NCI-H345 treated with DMSO at 0.1 percent for 48 hours (cell line): ENCODE data around the gene S100A7.
A peak's percentile ranks its signal among the peaks of the same experiment; 100 is the strongest.

ENCODE experiments used
- DNase-seq: peaks from one replicate; lab custom pipeline; 2025; ENCODE audit not compliant: unreplicated experiment; lab: John Stamatoyannopoulos, UW

S100A7 gene

GRCh38 chr1:153460551-153460950 lies at the start of gene S100A7:
Gene S100A7, minus strand, starts transcription at chr1:153460651. Its CDS starts 1,638 bp downstream, at chr1:153459013.
- no peak for DNase-seq

DNA sequence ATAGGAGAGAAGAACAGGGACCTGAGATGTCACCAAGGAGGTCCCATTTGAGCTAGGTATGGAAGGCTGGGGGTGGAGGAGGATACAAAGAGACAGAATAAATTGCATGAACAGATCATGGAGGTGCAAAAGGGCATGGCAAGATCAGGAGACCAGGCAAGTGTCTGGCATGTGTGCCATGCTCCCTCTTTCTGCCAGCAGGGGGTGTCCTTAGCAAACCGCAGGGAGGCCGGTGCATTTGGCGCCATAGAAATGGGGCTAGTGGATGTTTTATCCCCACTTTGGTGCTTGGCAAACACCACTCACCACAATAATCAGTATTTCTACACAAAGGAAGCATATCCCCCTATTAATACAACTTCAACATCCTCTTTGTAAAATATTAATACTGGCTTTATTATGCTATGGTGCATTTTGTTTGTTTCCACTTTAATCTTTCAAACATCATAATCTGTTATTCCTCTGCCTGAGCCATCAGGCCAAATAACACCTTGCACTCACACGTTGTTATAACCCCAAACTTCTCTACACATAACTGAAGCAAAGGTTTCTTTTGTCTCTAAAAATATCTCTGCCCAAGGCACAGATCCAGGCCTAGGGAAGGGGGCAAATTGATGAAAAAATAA lies 49.4 kb upstream of the S100A7 start:
- peak; percentile 65 for DNase-seq

DNA sequence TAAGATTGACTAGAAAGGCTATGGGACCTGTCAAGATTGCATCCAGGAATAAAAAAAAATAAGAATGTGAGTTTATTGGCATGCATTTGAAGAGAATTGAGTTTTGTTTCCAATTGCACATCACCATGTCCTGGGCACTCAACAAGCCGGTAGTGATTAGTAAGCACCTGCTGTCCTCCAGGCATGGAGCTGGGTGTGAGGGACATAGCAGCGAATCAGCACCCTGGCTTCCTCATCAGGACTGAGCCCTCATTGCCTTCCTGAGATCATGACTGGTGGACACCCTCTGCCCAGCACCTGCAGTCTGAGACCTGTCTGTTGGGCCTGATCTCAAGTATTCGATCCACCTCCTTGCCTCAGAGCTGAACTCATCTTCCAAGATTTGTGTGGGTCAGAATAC lies 48.6 kb upstream of the S100A7 start:
- DNase-seq, result no peak

DNA sequence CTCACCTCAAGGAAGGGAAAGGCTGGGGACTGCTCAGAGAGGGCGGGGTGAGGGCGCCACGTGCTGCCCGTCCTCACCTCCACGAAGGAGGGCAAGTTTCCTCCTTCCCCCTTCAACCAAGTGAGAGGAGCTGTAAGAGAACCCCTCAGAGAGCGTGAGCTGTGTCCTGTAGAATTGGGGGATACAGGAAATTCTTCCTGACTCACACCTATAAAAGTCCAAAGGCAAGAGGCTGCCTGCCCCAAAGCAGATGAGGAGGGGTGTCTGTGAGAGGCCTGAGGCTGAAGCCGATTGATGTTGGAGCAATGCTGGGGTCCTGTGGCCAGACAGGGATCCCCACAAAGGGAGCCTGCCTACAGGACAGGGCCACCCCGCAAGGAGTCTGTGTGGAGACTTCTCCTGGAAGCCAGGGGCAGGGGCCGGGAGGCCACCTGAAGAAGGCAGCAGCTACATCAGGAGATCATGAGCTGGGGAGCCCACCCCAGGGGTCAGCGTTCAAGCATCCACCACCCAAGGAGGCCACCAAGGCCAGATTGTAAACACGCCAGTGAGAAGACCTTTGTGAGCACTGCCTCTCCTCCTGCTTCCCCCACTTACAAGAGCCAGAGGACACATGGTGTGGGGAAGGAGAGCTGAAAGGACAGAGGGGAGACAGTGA lies 47.6 kb upstream of the S100A7 start:
- DNase-seq, result no peak

DNA sequence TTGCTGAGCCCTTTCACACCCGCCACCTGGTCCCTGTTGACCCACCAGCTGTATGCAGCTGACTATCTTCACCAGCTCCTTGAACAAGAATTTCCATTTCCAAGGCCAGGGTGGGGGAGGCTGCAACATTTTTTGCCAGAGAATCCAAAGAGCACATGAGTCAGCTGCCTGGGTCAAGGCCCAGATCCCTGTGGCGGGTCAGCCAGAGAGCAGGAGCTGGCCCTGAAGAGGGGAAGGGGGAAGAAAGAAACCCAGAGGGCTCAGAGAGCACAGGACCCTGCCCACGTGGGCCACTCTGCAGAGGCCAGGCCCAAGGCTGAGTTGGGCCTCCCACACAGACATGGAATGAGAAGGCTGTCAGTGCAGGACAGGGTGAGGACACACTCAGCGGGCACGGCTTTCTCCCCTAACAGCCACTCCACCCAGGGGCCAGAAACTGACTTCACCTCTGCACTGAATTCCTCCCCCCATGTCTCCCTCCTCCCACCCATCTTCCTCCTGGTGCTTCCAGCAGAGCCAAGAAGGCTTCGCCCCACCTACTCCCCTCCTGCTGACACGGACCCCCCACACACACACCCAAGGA lies 46.5 kb upstream of the S100A7 start:
- DNase-seq, result no peak

- no peak for DNase-seq
Observed at GRCh38 chr1:153506386-153506785, 45.9 kb upstream of the S100A7 start.

- no peak for DNase-seq
Observed at GRCh38 chr1:153505576-153505975, 45.1 kb upstream of the S100A7 start.

GRCh38 chr1:153503766-153504165 lies 43.3 kb upstream of the S100A7 start:
- DNase-seq, result no peak

- DNase-seq, result no peak
Observed at GRCh38 chr1:153498746-153499145, 38.3 kb upstream of the S100A7 start.

- no peak for DNase-seq
Observed at GRCh38 chr1:153495536-153495935, 35.1 kb upstream of the S100A7 start.

- DNase-seq, result peak; percentile 97
Observed at GRCh38 chr1:153494976-153495535, 34.6 kb upstream of the S100A7 start.

GRCh38 chr1:153493343-153493960 lies 33.0 kb upstream of the S100A7 start:
- DNase-seq, result no peak

GRCh38 chr1:153490272-153491051 lies 30.0 kb upstream of the S100A7 start:
- peak; percentile 84 for DNase-seq

DNA sequence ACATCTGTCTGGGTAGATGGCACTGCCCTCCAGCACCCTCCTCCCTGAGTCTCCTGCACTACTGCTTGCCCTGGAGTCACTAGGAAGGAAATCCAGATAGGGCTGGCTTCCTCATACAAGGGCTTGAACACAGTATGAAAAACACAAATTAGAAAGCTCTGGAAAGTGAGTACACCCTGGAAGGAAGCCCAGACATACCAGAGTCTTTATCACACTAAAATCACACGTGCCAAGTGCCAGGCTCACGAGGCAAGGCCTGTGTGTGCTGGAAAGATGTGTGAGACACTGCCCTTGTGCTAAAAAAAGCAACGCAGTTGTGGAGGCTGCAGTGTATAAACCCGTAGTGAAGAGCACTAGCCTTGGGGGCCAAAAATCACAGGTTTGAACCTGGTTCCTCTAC lies 28.3 kb upstream of the S100A7 start:
- DNase-seq, result no peak

DNA sequence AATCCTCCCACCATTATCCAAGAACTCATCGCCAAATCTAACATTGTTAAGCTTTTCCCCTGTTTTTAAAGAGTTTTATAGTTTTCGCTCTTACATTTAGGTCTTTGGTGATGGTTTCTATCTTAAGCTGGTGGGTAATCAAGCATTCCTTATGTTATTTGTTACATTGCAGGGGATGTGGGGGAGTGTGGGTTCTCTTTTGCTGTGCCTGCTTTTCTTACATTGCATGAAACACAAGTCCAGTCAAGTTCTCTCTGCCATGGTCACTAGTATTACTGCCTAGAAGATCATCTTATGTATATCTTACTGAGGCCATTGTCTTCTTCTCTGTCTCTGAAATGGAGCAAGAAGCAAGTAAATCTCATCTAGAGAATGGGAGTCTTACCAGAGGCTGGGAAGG lies 27.3 kb upstream of the S100A7 start:
- no peak for DNase-seq

- DNase-seq, result peak; percentile 82
Observed at GRCh38 chr1:153485863-153486262, 25.4 kb upstream of the S100A7 start.

- peak; percentile 99 for DNase-seq
Observed at GRCh38 chr1:153483776-153484175, 23.3 kb upstream of the S100A7 start.

DNA sequence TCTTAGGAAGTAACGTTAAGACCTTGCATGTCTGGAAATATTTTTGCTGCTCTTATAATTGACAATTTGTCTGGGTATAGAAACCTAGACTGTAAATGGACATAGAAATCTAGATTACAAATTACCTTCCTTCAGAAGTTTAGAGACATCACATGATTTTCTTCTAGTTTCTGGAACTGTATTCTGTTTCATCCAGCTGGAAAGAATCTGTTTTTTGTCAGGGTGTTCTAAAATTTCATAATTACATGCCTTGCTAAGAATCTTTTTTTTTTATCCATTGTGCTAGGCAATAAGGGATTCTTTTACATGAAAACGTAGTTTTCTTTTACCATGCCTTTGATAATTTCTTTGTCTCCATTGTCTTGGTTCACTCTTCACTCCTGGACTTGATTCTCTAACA lies 20.7 kb upstream of the S100A7 start:
- no peak for DNase-seq

GRCh38 chr1:153478692-153479618 lies 18.5 kb upstream of the S100A7 start:
- DNase-seq, result no peak
